Retinal pigment epithelial cell (primary cell): ENCODE data around the gene WHAMM.

Experiments used
- DNase-seq: peaks from one replicate; pipeline ENCODE4 v3.0.0-alpha.2; 2010; ENCODE audit warnings: low read depth
- H3K4me3 ChIP-seq: 2 replicates; pipeline ENCODE4 v1.5.1; 2011; ENCODE audit warnings: mild to moderate bottlenecking, low read length, control low read depth, moderate library complexity
- TF ChIP-seq, protein P1 (sequence below): conservative IDR thresholded peaks from 2 replicates; pipeline ENCODE4 v1.5.1; 2011; ENCODE audit warnings: low read depth, low read length, control low read depth, inconsistent platforms

WHAMM gene

DNA sequence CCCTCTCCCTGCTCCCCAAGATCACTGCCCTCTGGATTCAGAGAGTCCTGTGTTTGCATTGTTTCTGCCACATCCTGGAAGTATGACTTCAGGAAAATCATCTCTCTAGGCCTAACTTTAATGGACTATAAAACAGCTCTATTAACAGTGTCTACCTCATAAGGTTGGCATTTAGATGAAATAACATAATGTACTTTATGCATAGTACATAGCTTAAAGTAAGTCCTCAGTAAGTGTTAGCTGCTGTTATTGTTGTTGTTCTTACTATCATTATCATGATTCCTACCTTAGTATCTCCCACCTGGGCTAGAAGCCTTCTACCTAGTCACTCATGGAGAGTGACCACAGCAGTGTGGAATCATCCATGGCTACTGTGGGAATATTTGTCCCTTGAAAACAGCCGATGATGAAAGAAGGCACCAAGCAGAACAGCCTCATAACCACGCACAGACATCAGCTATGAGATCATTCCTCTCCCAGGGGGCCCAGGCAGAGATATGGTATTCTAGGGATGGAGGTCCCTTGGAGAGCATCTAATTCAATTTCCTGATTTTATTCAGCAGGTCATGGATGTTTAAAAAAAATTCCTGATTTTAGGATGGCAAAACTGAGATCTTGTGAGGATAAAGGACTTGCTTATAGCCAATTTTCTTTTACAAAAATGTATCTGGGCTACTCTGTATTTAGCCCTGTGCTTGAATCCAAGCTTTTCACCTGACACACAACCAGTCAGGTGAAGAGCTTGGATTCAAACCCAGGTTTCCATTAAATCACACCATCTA, 5.4 kb upstream of the WHAMM start:
- TF ChIP-seq, protein P1, sequence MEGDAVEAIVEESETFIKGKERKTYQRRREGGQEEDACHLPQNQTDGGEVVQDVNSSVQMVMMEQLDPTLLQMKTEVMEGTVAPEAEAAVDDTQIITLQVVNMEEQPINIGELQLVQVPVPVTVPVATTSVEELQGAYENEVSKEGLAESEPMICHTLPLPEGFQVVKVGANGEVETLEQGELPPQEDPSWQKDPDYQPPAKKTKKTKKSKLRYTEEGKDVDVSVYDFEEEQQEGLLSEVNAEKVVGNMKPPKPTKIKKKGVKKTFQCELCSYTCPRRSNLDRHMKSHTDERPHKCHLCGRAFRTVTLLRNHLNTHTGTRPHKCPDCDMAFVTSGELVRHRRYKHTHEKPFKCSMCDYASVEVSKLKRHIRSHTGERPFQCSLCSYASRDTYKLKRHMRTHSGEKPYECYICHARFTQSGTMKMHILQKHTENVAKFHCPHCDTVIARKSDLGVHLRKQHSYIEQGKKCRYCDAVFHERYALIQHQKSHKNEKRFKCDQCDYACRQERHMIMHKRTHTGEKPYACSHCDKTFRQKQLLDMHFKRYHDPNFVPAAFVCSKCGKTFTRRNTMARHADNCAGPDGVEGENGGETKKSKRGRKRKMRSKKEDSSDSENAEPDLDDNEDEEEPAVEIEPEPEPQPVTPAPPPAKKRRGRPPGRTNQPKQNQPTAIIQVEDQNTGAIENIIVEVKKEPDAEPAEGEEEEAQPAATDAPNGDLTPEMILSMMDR = no peak
- no peak overlapping the region for H3K4me3 ChIP-seq
- no peak for DNase-seq

DNA sequence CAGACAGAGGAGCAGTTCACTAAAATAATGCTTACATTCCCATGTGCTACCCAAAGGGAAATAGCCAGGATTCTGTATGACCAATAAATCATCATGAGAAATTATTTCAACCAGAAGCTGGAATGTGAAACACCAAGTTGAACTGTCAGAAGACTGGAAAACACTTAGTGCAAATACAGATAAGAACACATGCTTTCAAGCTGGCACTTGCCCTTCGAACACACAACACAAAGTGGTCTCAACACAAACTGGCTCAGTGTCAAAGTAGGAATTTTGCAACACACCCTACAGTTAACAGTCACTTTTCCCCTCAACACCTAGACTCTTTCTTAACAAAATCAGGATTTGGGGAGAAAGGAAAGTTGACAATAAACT, 4.9 kb upstream of the WHAMM start:
- DNase-seq = no peak
- TF ChIP-seq, protein P1 = no peak

DNA sequence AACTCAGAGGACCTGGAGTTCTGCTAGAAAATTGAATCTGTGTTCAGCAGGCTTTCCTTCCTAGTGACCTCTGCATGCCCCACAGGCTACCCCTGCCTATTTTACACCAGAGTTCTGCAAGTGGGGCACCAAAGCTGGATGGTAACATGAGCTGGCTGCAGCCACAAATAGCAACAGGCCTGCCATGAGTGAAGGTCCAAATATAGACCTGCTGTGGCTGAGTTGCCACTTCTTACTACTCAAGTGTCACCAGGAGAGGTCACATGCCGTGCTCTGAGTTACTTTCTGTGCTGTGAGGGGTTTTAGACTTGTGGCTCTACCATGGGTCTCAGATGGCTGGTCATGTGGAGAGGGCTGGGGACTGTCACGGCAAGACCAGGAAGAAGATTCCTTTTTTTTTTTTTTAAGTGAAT, 3.4 kb upstream of the WHAMM start, which contains the start of gene FSD2:
Gene FSD2, minus strand, starts transcription at position 76 of the 413 bp plus-strand sequence. CDS start 18,679 bp downstream, outside the sequence.
- H3K4me3 ChIP-seq = no peak within 1 kb of the TSS
- DNase-seq = no peak
- TF ChIP-seq, protein P1 = no peak

More for the DNA sequence above, 4.9 kb upstream of the WHAMM start:
- no peak overlapping the region for H3K4me3 ChIP-seq

DNA sequence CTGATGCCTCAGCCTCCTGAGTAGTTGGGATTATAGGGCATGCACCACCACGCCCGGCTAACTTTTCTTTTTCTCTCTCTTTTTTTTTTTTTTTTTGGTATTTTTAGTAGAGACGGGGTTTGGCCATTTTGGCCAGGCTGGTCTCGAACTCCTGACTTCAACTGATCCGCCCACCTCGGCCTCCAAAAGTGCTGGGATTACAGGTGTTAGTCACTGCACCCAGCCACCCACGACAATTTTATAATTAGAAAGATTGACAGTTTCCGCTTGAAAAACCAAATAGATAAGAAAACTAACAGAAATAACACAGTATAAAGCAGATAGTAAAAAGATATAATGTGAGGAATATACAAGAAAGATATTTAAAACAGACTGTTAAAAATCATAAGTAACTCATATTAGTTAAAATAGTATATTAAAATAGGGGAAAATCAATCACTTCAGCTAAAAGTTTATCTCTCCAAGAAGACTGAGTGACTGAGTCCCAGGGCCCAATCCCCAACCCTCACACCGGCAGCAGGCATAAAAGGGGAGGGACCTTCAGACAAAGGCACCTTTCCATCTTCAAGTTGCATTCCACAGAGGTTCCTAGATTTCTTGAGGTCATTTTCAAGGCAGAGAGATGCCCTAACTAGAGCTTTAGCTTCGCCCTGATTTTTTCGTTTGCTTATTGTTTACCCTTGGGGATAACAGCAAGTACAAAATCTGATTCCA, 1.4 kb upstream of the WHAMM start:
- H3K4me3 ChIP-seq = no peak overlapping the region
- TF ChIP-seq, protein P1 = no peak
- no peak for DNase-seq

DNA sequence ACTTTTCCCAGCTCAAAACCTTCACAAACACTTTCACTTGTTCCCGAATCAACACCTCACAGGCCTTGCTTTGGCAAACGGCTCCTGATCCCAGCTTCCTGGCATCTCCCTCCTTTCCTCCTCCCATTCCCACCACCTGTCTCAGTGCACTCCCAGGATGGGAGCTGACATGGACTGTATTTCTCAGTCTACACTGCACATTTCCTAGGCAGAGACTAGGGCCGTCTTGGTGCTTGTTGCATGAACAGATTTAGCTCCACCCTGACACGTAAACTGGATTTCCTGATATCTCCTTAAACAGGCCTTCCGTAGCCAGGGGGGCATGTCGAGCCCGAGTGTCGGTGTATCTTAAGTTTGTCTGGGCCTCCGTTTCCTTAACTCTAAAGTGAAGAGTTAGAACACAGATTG, 790 bp upstream of the WHAMM start:
- TF ChIP-seq, protein P1 = no peak
- DNase-seq = no peak
- peak overlapping the region; percentile 72 for H3K4me3 ChIP-seq

DNA sequence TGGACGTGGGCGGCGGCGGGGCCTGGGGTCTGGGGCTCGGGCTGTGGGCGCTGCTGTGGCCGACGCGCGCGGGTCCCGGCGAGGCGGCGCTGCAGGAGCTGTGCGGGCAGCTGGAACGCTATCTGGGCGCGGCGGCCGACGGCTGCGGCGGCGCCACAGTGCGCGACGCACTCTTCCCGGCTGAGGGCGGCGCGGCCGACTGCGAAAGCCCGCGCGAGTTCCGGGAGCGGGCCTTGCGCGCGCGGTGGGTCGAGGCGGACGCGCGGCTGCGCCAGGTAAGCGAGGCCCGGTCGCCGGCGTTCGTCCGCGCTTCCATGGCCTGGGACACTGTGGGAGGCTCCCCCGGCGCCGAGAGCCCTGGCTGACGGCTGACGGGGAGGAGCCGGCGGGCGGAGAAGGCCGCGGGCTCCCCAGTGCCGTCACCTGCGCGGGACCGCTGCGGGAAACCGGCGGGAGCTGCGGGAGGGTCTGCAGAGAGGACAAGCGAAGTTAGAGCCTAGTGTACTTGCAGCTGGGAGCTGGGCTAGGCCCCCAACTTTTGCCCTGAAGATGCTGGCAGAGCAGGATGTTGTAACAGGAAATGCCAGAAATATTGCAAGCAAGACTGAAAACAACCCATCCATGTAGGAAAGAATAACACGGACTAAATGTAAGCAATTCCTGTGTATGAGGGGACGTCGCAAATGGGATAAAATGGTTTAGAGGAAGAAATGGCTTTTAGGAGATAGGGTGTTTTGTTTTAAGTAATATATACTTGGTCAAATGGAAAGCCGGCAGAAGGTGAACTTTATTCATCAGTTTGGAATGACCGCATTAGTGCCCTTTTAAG, 847 bp downstream of the WHAMM start:
- TF ChIP-seq, protein P1 = no peak
- peak overlapping the region; percentile 72 for H3K4me3 ChIP-seq
- DNase-seq = no peak
